GM19328 (cell line): ENCODE results near the gene KCNC1.

Experiments
- ATAC-seq: cut with Tn5 transposase; IDR thresholded peaks from one replicate; pipeline ENCODE4 v1.9.1; 2021; ENCODE audit warnings: mild to moderate bottlenecking, moderate library complexity; ENCODE audit not compliant: unreplicated experiment

Gene KCNC1

DNA sequence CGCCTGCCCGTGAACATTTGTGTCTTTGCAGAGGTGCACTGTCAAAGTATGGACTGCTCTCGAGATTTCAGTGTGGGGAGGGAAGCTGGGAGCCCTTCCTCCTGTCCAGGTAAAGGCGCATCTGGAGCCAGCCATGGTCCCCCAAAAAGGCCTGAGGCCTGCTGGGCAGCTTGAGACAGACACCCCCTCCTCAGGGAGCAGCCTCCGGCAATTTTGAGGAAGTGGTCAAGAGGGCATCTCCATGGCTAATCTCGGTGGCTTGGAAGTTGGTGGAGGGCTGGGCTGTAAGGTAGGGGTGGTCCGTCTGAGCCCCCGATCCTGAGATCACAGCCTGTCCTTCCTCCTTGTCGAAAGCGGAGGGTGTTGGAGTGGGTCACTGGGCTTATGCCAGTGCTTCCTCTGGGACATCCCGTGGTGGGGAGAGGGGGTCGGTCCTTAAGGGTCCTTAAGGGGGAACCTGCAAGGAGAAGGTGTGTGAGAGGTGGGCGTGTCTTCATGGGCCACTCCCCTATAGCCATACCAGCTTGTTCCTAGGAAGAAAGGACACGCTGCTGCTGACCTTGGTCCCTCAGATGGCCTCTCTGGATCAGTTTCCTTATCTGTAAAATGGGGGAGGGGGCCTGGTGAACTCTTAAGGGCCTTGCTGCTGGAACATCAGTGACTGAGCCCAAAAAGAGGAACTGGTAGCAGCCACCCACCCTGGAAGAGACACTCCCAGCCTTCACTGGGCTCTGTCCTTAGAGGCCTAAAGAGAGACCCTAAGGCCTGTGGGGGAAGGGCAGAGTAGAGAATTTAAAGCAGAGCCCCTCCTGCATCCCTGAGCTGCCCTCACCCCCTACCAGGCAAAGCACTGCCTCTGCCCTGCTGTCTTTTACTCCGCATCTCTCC lies 2.6 kb downstream of the KCNC1 start:
- no peak for ATAC-seq

DNA sequence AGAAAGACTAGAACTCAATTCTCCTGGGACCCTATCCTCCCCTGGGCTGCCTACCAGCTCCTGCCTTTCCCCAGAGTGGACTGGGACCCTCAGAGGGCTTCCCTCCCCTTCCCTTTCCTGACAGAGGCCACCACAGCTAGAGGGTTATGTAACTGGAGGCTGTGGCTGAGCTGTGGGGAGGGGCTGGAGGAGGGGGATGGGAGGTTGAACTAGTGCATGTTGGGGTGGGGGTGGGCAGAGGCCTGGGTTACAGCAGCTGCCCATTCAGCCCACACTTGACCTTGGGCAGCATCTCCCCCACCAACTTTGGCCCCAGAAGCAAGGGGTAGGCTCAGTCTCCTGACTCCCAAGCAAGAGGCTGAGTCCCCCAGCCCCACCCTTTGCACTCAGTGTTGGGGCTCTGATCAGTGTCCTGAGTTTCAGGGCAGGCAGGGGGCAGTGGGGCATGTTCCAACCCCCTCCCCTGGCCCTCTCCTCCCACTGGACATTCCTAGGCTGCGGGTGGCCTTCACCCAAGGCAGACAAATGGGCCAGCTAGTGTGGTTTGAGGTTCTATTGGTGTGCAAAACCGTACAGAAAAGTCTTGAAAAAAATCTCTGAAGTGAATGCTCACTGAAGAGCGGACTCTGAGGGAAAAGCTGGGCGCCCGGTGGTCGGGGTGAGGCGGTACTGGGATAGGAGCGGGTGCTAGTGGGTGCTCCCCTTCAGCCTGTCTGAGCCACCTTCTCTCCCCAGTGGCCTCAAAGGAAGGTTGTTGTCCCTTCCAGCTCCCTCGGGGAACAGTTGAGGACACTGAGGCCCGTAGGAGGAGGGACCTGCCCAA lies 3.8 kb downstream of the KCNC1 start:
- ATAC-seq, result no peak

DNA sequence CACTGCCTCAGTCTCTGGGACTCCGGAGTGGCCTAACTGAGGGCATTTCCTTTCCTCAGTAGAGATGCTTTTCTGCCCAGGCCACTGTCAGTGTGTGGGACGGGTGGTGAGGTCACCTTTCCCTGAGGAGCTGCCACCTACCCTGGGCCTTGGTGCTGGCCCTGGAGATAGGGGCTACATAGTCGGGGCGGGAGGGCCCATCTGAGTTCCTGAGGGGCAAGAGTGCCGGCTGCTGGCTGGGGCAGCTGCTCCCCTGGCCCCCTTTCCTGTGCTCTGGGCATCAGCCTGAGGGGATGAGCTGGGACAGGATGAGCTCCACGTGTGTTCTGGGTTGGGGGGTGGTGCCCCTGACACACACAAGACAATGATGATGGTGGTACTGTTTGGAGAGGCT lies 5.4 kb downstream of the KCNC1 start:
- ATAC-seq, result no peak

DNA sequence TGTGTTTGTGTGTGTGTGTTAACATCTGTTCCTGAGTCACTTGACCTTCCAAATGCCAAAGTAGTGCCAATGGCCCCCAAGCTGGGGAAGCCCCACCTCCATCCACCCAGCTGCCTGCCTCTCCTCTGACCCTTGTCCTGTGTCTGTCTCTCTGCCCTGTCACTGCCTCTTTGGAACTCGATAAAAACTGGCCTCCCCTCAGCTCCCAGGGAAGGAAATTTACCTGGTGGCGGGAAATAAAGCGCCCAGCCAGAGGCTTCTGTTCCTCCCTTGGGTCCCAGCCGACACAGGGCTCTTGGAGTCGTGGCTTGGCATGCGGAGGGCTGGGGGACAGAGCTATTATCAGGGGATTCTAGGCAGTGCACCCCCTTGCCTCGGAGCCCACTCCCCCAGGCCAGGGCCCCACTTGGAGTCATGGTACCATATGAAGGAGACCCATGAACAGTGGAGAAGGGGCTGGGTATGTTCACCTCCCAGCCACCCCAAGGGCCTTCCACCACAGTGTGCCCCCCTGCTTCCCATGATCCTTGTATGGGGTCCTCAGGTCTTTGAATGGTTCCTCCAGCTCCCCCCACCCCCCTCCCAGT lies 6.2 kb downstream of the KCNC1 start:
- no peak for ATAC-seq

DNA sequence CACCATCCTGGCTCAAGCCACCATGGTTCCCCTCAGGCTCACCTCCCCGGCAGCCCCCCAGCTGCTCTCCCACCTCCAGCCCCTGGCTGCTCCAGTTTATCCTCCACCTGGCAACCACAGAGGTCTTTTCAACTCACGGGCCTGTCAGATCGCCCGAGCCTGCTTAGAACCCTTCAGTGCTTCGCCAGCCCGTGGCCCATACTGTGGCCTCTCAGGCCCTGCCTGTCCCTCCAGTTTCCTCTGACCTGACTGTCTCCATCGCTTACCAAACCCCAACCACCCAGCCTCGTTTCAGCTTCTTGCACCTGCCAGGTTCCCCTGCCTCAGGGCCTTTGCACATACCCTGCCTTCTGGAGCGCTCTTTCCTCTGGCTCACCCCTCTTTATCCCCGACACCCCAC lies 6.9 kb downstream of the KCNC1 start:
- no peak for ATAC-seq

DNA sequence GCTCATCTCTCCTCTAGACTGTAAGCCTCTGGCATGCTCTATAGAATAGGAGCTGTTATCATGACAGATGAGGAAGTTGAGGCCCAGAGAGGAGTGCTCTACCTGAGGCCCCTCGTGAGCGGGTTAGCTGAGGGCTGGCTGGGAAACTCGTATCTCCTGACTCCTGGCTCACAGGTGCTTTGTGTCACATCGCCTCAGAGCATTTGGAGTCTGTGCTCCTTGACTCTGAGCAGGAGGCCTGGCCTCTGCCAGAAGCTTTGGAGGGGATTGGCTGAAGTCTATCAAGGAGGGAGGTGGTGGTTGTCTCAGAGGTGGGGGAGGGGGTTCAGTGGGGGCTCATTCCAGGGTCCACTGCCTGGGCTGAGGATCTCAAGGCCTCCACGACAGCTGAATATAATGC lies 7.4 kb downstream of the KCNC1 start:
- ATAC-seq, result no peak

DNA sequence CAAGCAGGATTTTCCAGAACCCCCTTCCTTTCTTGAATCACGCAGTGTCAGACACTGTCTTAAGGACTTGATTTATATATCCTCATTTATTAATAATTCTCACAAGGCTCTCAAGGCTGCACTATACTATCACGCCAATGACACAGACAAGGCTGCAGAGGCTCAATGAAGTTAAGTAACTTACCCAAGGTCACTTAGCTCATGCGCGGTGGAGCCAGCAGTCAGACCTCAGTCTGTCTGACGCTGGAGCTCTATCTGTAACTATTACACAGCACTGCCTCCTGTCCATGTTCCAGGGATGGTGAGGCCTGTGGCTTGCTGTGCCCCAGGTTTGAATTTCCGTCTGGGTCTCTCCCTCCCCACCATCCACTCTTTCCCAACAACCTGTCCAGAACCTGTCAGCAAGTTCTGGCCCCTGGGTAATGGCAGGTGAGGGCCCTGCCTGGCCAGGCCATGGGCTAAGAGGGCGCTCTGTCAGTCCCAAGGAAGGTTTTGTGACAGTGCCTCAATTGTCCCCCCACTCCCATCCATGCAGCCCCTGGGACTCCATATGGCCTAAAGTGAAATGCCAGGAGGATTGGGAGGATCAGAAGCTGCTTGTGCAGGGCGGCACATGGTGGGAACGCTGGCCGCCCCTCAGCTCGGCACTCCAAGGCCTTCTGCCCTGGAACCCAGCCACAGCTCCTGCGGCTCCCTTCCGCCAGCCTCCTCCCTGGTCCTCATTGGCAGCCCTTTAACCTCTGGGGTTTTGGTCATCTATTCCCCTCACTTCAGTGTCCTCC lies 8.6 kb downstream of the KCNC1 start:
- no peak for ATAC-seq

DNA sequence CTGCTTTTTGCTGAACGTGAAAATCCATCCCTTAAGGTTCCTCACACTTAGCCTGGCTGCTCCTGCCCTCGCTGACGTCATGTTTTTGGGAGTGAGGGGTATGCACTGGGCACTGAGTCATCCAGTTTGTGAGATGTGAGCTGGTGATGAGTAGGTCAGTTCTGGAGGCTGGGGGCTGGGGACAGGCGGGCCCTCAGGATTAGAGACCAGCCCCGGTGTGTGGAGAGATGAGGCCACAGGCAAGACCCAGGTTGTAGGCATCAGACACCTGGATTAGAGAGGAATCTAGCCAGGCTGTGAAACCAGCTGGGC lies 9.2 kb downstream of the KCNC1 start:
- ATAC-seq, result no peak

DNA sequence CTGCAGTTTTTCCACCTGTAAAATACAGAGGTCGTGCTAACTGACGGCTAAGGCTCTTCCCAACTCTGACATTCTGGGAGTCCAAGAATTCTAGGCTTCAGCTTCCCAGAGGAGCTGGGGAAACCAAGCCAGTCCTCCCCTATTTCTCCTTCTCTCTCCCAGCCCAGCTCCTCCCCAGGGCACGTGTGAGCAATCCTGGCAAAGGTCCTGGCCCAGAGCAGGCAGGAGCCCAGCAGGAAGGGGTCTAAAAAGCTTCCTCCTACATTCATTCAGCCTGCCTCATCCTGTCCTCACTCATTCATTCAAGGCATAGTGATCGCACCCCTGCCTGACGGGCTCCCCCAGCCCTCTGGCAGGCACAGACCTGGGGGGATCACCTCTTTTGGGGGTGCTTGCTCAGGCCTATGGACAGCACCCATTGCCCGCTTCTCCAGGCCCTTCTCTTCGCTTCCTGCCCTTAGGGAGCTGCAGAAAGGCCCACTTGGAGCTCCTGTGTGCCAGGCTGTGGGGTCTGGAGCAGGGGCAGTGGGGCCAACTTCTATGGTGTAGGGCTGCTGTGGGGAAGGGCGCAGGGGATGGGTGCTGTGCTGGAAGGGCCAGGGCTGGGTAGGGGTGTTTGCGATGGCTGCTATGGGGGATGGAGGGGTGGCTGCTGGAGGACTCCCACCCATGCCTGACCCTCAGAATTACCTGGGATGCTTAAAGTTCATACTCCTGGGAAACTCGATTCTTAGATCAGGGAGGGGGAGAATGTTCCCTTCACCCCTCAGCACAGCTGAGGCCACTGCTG lies 9.8 kb downstream of the KCNC1 start:
- no peak for ATAC-seq

DNA sequence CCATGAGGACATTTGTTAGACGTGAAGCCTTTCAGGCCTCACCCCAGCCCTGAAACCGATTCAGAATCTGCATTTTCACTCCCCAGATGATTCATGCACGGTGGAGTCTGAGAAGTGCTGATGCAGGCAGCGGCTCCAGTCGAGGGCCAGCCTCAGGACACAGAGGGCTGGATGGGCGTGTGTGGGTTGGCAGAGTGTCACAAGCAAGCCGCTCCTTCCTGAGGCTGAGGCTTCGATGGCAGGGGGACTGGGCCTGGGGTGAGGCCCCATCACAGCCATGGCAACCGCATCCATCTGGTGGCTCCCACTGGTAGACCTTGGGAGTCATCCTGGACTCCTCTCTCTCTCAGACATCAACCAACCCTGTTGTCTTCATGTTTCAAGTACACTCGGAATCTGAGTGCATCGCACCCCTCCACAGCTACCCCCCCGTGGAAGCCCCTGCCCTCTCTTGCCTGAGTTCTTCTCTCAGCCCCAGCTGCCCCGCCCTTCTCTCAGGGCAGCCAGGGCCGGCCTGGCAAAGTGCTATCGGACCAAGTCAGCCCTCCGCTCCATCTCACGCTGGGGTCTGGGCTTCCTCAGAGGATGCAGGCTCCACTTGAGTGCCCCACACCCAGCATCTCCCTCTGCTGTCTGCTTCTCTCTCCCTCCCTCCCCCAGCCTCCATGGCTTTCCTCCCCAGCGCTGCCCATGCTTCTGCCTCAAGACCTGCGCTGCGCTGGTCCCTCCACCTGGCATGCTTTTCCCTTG lies 10.6 kb downstream of the KCNC1 start:
- ATAC-seq, result no peak

DNA sequence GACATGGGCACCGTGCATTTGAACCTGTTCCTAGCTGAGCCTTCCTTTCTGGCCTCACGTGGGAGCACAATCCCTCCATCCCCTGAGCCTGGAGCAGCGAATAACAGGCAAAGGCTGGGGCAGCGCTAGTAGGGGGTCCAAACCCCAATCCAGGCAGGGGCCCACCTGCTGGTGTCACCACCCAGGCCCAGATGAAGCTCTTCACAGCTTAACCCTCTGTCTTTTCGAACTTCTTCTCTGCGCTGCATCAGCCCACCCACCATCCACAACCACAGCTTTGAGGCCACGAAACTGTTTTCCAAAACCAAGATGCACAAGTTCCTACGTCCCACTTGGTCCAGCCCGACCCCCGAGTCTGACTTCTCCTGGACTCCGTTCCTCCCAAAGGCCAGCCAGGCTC lies 11.5 kb downstream of the KCNC1 start:
- ATAC-seq, result no peak

DNA sequence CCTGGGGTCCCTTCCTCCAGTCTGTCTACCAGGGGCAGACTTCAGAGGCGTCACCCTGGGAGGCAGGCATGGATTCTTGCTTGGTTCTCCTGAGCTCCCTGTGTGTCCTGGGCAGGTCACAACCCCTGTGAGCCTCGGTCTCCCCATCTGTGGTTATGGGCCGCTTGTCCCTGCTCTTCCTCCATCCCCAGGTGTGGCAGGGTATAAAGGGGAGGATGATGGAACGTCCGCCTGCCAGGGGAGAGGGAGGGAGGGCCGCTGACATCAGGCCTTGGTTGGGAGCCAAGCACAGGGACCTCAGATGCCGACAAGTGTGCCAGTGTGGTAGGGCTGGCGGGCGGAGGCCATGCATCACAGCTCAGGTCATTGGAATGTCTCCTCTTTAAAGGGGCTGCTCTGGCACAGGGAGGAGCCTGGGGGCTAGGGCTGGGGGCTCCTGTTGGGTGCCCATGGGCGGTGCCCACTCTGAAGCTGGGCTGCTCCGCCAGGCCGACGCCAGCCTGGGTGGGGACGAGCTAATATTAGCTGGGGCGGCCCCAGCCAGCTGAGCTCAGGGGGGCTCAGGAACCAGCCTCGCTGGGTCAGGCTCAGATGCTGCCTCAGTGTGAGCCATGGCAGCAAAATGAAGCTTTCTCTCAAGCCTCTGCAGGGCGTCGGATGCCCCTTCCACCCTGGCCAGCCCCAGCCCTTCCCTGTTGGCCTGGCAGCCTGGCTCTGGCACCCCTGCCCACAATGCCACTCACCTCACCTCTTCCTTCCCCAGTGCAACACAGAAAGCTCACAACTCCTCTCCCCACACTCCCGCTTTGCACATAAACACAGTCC lies 12.8 kb downstream of the KCNC1 start:
- ATAC-seq, result no peak

DNA sequence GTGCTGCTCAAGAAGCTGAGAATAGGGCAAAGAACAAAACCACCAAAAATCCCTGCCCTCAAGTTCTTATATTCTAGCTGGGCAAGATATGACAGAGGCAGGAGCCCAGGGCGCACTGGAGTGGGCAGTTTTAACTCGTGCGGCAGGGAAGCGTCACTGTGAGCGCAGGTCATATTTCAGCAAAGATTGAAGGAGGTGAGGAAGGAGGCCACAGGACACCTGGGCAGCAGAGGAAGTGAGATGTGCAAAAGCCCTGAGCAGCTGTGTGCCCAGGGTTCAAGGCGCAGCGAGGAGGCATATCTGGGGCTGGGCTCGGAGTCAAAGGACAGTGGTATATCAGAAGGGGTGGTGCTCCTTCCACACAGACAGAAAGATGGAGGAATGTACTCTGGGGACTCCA lies 13.5 kb downstream of the KCNC1 start:
- ATAC-seq, result no peak

DNA sequence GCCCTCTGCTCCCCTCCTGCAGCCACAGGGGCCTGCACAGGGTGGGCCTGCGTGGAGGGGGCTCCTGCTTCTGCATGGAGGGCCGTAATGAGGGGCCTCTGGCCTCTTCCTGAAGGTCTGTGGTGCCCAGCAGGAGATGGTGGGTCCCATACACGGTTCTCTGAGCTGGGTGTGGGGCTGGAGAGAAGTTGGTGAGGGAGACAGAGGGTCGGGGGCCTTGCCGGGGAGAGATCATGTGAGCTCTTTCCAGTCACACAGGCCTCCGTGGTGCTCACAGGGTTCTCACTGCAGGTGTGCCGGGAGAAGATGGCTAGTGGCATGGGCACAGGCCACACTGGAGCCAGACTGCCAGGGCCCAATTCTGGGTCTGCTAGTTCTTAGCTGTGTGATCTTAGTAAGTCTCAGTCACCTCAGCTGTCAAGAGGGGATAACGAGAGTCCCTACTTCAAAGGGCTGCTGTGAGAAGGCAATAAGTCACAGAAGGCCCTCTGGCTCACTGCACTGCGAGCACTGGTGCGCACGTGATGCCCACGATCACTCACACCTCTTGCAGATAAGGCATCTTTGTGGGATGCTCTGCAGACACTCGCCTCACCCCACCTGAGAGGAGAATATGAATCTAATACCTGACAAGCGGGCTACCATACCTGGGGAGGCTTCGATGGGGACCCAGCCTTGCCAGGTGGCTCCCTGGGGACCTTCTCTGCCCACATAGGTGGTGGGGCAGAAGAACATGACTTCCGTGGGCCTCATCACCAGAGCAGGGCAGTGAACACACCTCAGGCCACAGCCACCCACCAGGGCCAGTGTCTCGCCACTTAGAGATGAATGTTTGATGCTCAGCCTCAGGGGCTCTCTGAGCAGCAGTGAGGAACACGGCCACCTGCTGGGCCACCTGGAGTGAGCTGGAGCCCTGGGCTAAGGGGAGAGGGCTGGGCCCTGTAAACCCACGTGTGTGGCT lies 14.5 kb downstream of the KCNC1 start:
- ATAC-seq, result no peak

DNA sequence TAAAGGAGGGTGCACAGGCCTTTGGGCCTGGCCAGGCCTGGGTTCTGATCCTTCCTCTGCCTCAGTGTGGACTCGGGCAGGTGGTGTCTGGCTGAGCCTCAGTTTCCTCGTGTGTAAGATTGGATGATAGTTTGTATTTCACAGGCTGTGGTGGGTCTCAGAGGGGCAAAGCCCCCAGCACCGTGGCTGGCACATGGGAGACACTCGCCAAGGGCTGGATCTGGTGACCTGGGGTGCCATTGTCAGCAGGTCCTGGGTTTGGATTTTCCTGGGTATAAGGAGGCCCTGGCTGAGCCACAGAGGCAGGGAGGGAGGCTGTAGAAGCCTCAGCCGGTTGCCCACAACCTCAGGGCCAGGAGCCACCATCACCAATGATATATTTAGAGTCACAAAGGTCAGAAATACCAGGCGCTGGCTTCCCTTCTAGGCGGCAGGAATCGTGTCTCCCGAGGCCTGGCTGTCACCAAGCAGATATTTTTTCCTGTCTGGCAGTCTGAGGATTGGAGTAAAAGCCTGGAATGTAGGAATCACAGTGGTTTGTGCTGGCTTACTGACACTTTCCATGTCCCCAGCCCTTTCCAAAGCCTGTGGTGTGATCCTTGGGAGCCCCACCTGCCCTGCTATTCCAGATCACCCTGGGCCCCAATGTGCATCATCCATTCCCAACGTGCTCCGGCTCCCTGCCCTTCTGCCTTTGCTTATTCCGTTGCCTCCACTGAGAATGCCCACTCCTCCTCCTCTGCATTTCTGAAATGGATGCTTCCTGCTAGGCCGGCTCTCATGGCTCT lies 15.6 kb downstream of the KCNC1 start:
- ATAC-seq, result no peak

DNA sequence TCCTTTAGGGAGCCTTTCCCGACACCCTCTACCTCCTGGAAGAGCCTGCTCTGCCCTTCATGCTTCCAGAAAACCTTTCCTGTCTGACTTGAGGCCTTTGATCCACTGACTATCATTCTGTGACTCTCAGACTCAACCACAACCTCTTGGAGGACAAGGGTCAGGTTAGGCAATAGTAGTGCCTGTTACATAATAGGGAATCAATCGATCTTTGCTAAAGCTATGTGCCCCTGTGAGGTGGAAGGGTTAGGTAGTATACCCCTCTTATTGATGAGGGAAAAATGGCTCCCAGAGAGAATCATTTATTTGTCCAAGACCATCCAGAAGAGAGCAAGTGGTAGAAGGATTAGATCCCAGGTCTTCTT lies 16.2 kb downstream of the KCNC1 start:
- no peak for ATAC-seq

DNA sequence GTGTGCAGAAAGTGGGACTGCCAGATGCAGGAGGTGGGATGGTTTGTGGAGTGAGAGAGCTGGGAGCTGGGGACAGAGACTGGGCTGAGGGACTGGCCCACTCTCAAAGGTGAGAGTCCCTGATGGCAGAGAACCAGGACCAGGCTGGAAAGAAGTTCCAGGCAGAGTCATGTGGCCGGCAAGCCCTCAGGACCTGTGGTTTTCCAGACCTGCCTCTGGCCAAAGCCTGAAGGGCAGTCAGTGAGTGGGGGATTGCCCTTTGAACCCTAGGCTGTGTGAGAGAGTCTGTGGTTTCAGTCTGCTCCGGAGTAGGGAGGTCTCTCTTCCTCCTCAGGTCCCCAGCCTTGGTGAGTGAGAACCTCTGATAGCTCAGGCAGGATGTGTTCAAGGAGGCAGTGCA lies 17.0 kb downstream of the KCNC1 start:
- ATAC-seq, result no peak
